HepG2 (cell line): ENCODE data around the gene LSMEM2. TPM values are rescaled to one million over a fixed set of nuclear protein-coding genes. Genes with fewer than 3 reads are reported as not detected.

Experiments used
- ADNP ChIP-seq: sonication (generic); formaldehyde crosslinking; IDR thresholded peaks from 2 replicates; pipeline ENCODE4 v1.4.0; 2020; ENCODE audit warnings: missing genetic modification reagents
- CCDC6 ChIP-seq: sonication (generic); formaldehyde crosslinking; IDR thresholded peaks from 2 replicates; pipeline ENCODE4 v1.8.1; 2022; ENCODE audit warnings: mild to moderate bottlenecking, missing genetic modification reagents, moderate library complexity
- CHCHD3 ChIP-seq: sonication (generic); formaldehyde crosslinking; IDR thresholded peaks from 2 replicates; pipeline ENCODE4 v1.8.0; 2022; ENCODE audit warnings: mild to moderate bottlenecking, missing genetic modification reagents, moderate library complexity
- GZF1 ChIP-seq: sonication (generic); formaldehyde crosslinking; IDR thresholded peaks from 2 replicates; pipeline ENCODE4 v1.5.1; 2020; ENCODE audit warnings: mild to moderate bottlenecking, missing genetic modification reagents
- HOXA7 ChIP-seq: sonication (generic); formaldehyde crosslinking; IDR thresholded peaks from 2 replicates; pipeline ENCODE4 v1.8.1; 2022; ENCODE audit warnings: mild to moderate bottlenecking, missing genetic modification reagents, moderate library complexity
- HOXA9 ChIP-seq: sonication (generic); formaldehyde crosslinking; IDR thresholded peaks from 2 replicates; pipeline ENCODE4 v1.8.1; 2022; ENCODE audit warnings: missing genetic modification reagents, mild to moderate bottlenecking, moderate library complexity, borderline replicate concordance
- NRL ChIP-seq: sonication (generic); formaldehyde crosslinking; IDR thresholded peaks from 2 replicates; pipeline ENCODE4 v1.5.0; 2020; ENCODE audit warnings: missing genetic modification reagents, mild to moderate bottlenecking, moderate library complexity, borderline replicate concordance
- REXO4 ChIP-seq: sonication (generic); formaldehyde crosslinking; IDR thresholded peaks from 2 replicates; pipeline ENCODE4 v1.8.0; 2022; ENCODE audit warnings: missing genetic modification reagents, mild to moderate bottlenecking, borderline replicate concordance
- RFXAP ChIP-seq: sonication (generic); formaldehyde crosslinking; IDR thresholded peaks from 2 replicates; pipeline ENCODE4 v1.4.0; 2020; ENCODE audit warnings: missing genetic modification reagents, borderline replicate concordance
- RNF2 ChIP-seq: fragments of 450-650 bp; conservative IDR thresholded peaks from 2 replicates; pipeline ENCODE4 v1.6.1; 2016; ENCODE audit warnings: low read depth
- SMYD3 ChIP-seq: sonication (generic); formaldehyde crosslinking; IDR thresholded peaks from 2 replicates; pipeline ENCODE4 v1.8.1; 2023; ENCODE audit warnings: mild to moderate bottlenecking, missing genetic modification reagents
- ZNF101 ChIP-seq: sonication (generic); formaldehyde crosslinking; IDR thresholded peaks from 2 replicates; pipeline ENCODE4 v1.4.0; 2020; ENCODE audit warnings: mild to moderate bottlenecking, low read depth, missing genetic modification reagents, borderline replicate concordance
- ZNF501 ChIP-seq: sonication (generic); formaldehyde crosslinking; IDR thresholded peaks from 2 replicates; pipeline ENCODE4 v1.5.1; 2020; ENCODE audit warnings: mild to moderate bottlenecking, moderate library complexity, missing genetic modification reagents
- ZNF598 ChIP-seq: sonication (generic); formaldehyde crosslinking; IDR thresholded peaks from 2 replicates; pipeline ENCODE4 v1.5.1; 2020; ENCODE audit warnings: mild to moderate bottlenecking, missing genetic modification reagents, borderline replicate concordance
- ZNF878 ChIP-seq: sonication (generic); formaldehyde crosslinking; IDR thresholded peaks from 2 replicates; pipeline ENCODE4 v1.8.1; 2023; ENCODE audit warnings: mild to moderate bottlenecking, missing genetic modification reagents, moderate library complexity
- polyA plus RNA-seq, 8 experiments: library from polyadenylated mRNA; depleted of rRNA in 3 of 8; stranded (reverse) in 7 of 8; unstranded in 1 of 8; fragments of >200 nt; fragmentation: Illumina TruSeq in 4 of 8; extraction: Trizol in 4 of 8; gene quantifications; 2 replicates each; pipeline versions ENCODE4 v1.2.1 to v1.2.3, GENCODE V29; 2011 to 2016; ENCODE audit warnings: low read depth in 4 of 8, missing spikeins in 1 of 8, mixed read lengths in 1 of 8; ENCODE audit not compliant: insufficient read depth in 1 of 8
- total RNA-seq, 5 experiments: library from RNA; depleted of rRNA; stranded (reverse); fragments of >200 nt; fragmentation: Illumina TruSeq; extraction: Trizol; gene quantifications; 2 replicates each; pipeline ENCODE4 v1.2.3, GENCODE V29; 2016; ENCODE audit warnings: low read depth in 1 of 5
- TF ChIP-seq, protein P1 (sequence below): sonication (generic); formaldehyde crosslinking; IDR thresholded peaks from 2 replicates; pipeline ENCODE4 v1.8.0; 2022; ENCODE audit warnings: mild to moderate bottlenecking, missing genetic modification reagents, borderline replicate concordance
- TF ChIP-seq, protein P2 (sequence below): sonication (generic); formaldehyde crosslinking; IDR thresholded peaks from 2 replicates; pipeline ENCODE4 v1.5.0; 2020; ENCODE audit warnings: missing genetic modification reagents, mild to moderate bottlenecking, borderline replicate concordance
- TF ChIP-seq, protein P3 (sequence below): sonication (generic); formaldehyde crosslinking; IDR thresholded peaks from 2 replicates; pipeline ENCODE4 v1.5.0; 2020; ENCODE audit warnings: mild to moderate bottlenecking, missing genetic modification reagents
- TF ChIP-seq, protein P4 (sequence below): sonication (generic); formaldehyde crosslinking; IDR thresholded peaks from 2 replicates; pipeline ENCODE4 v1.4.0; 2020; ENCODE audit warnings: missing genetic modification reagents
- TF ChIP-seq, protein P5 (sequence below): sonication (generic); formaldehyde crosslinking; IDR thresholded peaks from 2 replicates; pipeline ENCODE4 v1.4.0; 2020; ENCODE audit warnings: missing genetic modification reagents, mild to moderate bottlenecking, borderline replicate concordance

Gene LSMEM2
- total and polyA plus RNA-seq, 2 of the 13 experiments (the other 11 are each of a cell fraction or from before 2014, with no cell fraction given), result 0.07 to 0.41 TPM

DNA sequence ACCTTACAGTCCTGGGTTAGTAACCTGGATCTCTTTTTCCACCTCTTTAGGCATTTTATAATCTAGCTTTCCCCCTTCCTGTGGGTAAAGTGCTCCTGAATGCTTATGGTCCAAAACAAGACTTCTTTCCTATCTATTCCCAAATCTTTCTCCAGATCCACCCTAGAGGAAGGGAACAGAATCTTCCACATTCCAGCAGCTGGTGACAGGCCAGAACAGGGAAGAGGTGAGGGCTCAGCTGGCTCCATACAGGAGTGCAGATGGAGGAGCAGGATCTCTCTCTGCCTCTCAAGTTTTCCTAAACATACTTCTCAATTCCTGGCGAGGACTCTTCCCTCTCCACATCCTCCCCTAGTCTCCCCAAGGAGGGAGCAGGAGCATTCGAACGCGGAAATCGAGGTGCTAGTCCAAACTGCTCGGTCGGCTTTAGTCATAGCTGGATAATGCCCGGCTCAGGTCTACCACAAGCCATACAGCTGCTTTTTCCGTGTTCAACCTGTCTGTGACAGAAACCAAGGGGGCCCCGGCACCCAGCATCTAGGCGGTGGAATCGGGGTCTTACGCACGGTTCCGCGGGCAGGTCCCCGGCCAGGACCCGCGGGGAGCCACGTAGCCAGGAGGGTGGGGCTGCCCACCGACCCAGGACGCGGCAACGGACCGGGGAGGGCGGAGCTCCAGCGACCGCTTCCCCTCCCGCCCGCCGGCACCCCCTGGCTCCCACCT lies 57.7 kb downstream of the LSMEM2 start (continued):
- TF ChIP-seq, protein P1, sequence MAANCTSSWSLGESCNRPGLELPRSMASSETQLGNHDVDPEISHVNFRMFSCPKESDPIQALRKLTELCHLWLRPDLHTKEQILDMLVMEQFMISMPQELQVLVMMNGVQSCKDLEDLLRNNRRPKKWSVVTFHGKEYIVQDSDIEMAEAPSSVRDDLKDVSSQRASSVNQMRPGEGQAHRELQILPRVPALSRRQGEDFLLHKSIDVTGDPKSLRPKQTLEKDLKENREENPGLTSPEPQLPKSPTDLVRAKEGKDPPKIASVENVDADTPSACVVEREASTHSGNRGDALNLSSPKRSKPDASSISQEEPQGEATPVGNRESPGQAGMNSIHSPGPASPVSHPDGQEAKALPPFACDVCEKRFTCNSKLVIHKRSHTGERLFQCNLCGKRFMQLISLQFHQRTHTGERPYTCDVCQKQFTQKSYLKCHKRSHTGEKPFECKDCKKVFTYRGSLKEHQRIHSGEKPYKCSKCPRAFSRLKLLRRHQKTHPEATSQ, result no peak
- TF ChIP-seq SMYD3, result no peak
- TF ChIP-seq ZNF598 (CRISPR knock-in tag), result no peak
- no peak for TF ChIP-seq NRL
- TF ChIP-seq CCDC6 (CRISPR knock-in tag), result no peak
- 0 out of 2 replicates have a peak, but pooled peaks have one; percentile 33 for TF ChIP-seq CHCHD3
- TF ChIP-seq ZNF101, result 0 out of 2 replicates have a peak, but pooled peaks have one; percentile 13
- TF ChIP-seq HOXA7 (CRISPR knock-in tag), result no peak
- TF ChIP-seq GZF1, result no peak
- 0 out of 2 replicates have a peak, but pooled peaks have one; percentile 50 for TF ChIP-seq REXO4 (CRISPR knock-in tag)
- TF ChIP-seq, protein P2, sequence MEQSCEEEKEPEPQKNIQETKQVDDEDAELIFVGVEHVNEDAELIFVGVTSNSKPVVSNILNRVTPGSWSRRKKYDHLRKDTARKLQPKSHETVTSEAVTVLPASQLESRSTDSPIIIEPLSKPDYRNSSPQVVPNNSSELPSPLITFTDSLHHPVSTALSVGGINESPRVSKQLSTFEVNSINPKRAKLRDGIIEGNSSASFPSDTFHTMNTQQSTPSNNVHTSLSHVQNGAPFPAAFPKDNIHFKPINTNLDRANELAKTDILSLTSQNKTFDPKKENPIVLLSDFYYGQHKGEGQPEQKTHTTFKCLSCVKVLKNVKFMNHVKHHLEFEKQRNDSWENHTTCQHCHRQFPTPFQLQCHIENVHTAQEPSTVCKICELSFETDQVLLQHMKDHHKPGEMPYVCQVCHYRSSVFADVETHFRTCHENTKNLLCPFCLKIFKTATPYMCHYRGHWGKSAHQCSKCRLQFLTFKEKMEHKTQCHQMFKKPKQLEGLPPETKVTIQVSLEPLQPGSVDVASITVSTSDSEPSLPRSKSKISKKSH (CRISPR knock-in tag), result no peak
- peak; percentile 87; the same call in 1 of the 2 replicates for TF ChIP-seq ZNF878 (CRISPR knock-in tag)
- TF ChIP-seq, protein P3, sequence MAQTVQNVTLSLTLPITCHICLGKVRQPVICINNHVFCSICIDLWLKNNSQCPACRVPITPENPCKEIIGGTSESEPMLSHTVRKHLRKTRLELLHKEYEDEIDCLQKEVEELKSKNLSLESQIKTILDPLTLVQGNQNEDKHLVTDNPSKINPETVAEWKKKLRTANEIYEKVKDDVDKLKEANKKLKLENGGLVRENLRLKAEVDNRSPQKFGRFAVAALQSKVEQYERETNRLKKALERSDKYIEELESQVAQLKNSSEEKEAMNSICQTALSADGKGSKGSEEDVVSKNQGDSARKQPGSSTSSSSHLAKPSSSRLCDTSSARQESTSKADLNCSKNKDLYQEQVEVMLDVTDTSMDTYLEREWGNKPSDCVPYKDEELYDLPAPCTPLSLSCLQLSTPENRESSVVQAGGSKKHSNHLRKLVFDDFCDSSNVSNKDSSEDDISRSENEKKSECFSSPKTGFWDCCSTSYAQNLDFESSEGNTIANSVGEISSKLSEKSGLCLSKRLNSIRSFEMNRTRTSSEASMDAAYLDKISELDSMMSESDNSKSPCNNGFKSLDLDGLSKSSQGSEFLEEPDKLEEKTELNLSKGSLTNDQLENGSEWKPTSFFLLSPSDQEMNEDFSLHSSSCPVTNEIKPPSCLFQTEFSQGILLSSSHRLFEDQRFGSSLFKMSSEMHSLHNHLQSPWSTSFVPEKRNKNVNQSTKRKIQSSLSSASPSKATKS (CRISPR knock-in tag), result no peak
- TF ChIP-seq, protein P4, sequence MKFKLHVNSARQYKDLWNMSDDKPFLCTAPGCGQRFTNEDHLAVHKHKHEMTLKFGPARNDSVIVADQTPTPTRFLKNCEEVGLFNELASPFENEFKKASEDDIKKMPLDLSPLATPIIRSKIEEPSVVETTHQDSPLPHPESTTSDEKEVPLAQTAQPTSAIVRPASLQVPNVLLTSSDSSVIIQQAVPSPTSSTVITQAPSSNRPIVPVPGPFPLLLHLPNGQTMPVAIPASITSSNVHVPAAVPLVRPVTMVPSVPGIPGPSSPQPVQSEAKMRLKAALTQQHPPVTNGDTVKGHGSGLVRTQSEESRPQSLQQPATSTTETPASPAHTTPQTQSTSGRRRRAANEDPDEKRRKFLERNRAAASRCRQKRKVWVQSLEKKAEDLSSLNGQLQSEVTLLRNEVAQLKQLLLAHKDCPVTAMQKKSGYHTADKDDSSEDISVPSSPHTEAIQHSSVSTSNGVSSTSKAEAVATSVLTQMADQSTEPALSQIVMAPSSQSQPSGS (CRISPR knock-in tag), result no peak
- no peak for TF ChIP-seq ZNF501
- TF ChIP-seq HOXA9 (CRISPR knock-in tag), result no peak
- TF ChIP-seq, protein P5, sequence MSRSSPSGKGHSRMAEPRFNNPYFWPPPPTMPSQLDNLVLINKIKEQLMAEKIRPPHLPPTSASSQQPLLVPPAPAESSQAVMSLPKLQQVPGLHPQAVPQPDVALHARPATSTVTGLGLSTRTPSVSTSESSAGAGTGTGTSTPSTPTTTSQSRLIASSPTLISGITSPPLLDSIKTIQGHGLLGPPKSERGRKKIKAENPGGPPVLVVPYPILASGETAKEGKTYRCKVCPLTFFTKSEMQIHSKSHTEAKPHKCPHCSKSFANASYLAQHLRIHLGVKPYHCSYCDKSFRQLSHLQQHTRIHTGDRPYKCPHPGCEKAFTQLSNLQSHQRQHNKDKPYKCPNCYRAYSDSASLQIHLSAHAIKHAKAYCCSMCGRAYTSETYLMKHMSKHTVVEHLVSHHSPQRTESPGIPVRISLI (CRISPR knock-in tag), result no peak
- TF ChIP-seq RNF2, result no peak
- TF ChIP-seq ADNP (CRISPR knock-in tag), result no peak
- no peak for TF ChIP-seq RFXAP
